Thyroid gland (tissue), 4 donors: ENCODE results near the gene KDM2B.

ENCODE experiments used
- CTCF ChIP-seq, 6 experiments: fragments of 200-600 bp in 3 of 6; fragments of 450-650 bp in 3 of 6; sonication (generic) in 3 of 6; IDR thresholded peaks; one replicate each; pipeline ENCODE4 v1.5.1; 2016 to 2019; ENCODE audit warnings: antibody characterized with exemption in 6 of 6, mild to moderate bottlenecking in 2 of 6, inconsistent platforms in 1 of 6, moderate library complexity in 1 of 6
- POLR2A ChIP-seq, 2 donors: fragments of 450-650 bp; IDR thresholded peaks; one replicate each; pipeline ENCODE4 v1.6.1; 2017; ENCODE audit warnings: antibody characterized with exemption in 2 of 2, mild to moderate bottlenecking in 2 of 2, moderate library complexity in 1 of 2

DNA sequence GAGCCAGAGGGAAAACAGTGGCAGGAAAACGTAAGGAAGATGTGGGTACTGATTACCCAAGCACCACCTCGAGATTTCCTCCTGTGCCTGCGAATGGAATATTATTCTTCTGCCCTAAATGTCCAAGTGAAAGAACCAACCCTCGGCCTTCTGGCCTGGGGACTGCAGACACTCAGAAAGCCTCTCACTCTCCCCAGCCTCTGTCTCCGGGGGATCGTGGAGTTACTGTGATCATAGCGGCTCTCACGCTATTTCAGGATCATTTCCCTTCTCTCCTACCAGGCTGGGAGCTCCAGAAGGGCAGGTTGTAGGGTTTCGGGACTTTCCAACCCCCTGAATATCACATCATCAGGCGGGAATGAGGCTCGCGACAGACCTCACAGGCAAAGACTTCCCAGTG, 68.9 kb downstream of the KDM2B start:
- TF ChIP-seq POLR2A (IDR thresholded peaks at IDR 0.05) (no peak), CTCF (IDR thresholded peaks at IDR 0.05) (no peak)
